Hypothalamus (tissue), 51 donors: ENCODE data around the gene JAK3.
A peak's percentile ranks its signal among the peaks of the same experiment; 100 is the strongest.

Experiments
- DNase-seq, 51 donors: peaks; one replicate each; lab custom pipeline; 2025; lab: John Stamatoyannopoulos, UW

JAK3 gene

DNA sequence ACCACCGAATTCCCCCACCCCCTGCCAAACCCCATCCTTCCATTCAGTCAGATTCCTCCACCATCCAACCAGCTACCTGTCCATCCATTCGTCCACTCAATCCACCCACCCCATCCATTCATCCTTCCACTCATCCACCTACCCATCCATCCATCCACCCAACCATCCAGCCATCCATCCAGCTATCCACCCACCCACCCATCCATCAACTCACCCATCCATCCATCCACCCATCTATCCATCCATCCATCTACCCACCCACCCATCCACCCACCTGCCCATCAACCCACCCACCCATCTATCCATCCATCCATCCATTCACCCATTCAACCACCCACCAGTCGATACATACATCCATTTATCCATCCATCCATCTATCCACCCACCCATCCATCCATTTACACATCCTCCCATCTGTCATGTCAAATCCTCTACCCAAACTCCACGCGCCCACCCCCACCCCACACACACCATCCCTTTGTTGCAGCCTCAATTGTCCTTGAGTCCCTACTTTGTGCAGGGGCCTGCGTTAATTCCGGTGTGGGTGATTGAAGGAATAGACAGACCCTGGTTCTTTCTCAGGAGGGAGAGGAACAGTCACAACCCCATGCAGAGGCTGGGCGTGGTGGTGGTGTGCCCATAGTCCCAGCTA, 18.7 kb upstream of the JAK3 start:
- DNase-seq, result no peak

DNA sequence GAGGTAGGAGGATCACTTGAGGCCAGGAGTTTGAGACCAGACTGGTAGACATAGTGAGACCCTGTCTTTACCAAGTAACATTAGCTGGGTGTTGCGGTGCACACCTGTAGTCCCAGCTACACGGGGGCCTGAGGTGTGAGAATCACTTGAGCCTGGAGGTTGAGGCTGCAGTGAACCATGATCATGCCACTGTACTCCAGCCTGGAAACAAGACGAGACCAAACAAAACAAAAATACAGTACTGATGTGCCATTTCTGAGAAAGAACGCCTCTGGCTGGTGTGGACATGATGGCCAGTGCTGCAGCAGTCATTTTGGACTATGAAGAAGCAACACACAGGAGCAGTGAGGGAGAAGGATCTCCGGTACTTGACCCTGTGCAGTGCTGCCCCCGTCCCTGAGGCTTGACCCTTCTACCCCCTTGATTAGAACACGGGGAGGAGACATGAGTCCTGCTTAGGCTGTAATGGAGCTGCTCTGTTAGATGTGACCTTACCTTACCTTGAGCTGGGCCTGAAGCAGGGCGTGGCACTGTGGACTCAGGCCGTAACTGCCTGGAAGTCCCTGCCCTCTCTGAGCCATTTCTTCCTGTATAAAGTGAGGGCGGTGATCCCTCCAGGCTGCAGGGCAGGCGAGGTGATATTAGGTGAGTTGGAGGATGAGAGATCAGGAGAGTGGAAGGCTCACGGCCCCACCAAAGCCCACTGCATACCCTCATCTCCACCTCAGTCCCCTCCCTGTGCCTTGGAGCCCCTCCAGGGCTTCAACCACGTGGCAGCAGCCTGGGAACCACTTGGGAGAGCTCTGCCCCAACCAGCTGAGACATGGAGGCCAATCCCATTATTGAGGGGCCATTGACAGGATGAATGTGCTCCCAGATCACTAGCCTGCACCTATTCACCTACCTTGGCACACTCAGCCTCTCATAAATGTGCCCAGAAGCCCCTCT, 17.9 kb upstream of the JAK3 start:
- DNase-seq, result no peak

DNA sequence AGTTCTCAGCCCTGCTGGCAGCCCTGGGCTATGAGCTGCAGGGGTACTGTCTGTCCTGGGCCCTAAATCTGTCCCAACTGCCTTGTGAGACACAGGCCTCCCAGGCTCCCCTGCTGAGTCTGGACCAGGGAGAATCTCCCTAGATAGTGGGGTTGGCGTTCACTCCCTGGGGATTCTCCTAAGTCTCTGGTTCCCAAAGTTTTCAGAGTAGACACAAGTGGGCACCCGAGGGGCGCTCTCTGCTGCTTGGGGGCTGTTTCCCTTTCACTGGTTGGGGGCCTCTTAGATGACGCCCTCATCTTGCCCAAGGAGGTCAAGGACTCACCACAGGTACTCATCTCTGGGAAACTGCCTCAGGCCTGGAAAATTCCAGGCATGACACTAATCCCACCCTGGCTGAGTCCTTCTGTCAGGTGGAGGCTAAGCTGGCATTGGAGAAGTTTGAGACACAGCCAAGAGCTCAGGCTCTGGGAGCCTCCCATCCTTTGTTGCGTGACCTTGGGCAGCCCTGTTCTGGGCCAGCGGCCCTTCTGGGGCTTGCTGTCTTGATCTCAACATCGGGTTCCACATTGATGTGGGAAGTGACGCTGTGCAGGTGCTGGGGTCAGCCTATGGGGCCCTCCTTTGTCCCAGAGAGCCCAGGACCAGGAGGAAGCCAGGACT, 15.9 kb upstream of the JAK3 start:
- DNase-seq, result no peak

DNA sequence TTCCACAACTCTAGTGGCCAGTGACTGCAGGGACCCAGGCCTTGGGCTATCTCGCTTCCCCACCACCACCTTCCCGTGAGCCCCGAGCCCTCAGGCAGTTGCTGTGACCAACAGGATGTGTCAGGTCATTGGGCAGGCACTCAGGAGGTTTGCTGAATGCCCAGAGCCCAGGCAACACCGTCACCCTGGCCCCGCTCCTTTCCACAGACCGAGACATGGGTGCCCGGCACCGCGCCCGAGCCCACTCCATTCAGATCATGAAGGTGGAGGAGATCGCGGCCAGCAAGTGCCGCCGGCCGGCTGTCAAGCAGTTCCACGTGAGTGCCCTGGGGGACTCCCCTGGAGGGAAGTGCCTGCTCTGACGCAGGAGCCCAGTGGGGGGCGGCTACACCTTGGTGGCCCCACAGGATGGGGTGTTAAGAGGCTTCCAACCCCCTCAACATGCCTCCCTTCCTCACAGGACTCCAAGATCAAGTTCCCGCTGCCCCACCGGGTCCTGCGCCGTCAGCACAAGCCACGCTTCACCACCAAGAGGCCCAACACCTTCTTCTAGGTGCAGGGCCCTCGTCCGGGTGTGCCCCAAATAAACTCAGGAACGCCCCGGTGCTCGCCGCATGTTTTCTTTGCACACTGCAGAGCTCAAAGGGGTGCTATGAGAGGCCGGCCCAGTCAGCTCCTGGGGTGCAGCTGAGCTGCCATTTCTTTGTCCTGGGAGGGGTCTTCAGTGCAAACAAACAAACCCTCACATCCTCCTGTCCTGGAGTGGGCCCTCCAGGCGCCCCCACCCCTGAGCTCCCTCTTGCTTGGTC, 15.1 kb upstream of the JAK3 start:
- no peak for DNase-seq

DNA sequence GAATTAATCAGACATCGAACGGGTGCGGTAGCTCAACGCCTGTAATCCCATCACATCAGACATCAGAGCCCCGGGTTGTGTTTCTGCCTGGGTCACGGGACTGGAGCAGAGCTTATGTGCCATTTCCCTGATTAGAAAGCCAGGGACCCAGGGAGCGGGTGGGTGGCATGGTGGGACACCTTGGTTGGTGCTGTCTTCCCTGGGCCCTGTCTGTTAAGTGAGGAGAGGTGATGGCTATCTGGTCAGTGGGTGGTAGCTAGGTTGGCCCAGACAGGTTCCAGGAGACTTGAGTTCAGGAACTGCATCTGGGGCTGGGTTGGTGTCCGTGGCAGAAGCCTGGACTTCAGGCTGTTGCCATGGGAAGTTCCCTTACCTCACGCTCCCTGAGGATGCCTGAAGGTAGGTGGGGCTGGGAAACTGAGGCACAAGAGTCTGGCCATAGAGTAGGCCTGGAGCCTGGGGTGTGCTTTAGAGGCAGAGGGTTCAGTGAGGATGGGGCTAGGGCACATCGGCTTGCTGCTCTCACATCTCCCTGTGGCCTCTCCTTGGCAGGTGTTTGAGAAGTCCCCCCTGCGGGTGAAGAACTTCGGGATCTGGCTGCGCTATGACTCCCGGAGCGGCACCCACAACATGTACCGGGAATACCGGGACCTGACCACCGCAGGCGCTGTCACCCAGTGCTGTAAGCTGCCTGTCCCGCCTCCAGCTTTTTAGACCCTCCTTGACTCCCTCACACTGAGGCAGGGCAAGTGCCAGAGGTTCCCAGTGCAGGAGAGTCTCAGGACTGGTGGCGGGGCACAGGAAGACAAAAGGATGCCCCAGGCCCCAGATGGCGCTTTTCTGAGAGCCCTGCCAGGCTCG, 14.0 kb upstream of the JAK3 start:
- no peak for DNase-seq

DNA sequence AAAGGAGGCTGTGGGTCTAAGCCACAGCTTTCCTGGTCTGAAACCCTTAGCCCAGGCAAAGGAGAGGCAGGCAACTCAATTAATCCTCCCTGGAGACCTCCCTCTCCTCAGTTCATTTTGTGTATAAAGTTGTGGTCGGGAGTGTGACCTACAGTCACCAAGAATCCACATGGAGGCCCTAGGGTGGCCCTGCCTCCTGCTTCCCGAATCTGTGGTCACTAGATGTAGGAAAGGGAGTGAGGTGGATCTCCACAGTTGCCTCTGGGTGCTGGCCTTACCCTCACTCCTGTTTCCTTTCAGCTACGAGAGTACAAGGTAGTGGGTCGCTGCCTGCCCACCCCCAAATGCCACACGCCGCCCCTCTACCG, 13.2 kb upstream of the JAK3 start:
- DNase-seq, result no peak

DNA sequence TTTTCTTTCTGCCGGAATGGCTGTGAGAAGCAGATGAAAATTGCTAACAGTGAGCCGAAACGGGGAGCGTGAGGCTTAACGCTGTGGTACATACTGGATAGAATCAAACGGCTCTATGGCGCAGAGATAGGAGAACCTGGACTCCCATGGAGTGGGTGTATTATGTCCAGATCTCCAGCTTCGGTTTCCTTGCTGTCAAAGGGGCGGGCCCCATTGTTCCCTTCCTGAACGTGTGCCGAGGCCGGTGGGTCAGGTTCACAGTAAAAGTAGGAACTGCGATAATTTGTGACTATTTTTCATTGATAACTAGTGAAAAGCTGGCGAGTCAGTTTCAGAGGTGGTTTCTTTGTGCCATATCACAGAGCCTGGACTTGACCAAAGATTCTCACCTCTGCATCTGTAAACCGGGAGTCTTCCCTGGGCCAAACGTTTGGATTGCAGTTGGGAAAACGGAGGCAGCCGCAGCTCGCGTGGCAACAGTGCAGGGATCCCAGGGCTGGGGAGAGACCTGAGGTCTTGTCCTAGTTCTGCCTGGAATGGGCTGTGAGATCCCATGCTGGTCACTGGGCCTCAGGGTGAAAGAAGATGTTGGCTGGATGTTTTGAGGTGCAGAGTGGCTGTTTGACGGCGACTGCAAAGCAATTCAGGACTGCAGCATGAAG, 12.7 kb upstream of the JAK3 start:
- peak in 2 of 51 donors; percentile 4 to 29 for DNase-seq

DNA sequence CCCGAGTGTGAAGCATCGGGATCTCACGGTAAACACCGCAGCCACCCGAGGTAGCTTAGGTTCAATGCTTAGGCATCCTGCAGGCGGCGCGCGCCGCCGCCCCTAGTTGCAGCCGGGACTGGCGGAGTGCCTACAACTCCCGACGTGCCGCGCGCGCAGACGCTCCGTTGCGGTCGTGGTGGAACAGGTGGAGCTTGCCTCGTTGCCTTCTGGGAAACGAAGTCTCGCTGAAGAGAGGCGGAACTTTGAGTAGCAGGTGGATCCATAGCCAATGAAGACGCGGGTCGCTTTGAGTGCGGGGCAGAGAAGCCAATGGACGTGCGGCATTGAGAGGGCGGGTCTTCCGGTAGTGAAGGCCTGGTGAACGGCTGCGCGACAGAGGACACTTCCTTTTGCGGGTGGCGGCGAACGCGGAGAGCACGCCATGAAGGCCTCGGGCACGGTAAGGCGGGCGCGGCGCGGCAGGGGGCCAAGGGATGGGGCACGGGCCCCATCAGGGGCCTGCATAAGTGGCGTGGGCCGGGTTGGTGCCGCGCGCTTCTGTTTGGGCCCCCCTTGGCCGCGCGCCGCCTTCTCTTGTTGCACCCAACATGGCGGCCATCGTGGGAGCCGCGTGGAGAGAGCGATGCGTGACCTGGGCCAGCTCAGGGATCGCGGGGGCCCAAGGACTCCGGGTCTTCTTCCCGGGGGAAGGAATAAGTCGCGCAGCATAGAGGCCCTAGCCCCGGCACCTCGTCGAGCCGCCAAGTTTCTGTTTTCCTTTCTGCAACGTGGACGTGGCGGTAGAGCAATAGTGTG, 11.9 kb upstream of the JAK3 start, which contains the start of gene RPL18A:
RPL18A (plus strand) TSS at position 378 of the 798 bp plus-strand sequence; CDS start at position 425, 47 bp downstream.
- peak; percentile 74 to 100 (median 99) for DNase-seq

DNA sequence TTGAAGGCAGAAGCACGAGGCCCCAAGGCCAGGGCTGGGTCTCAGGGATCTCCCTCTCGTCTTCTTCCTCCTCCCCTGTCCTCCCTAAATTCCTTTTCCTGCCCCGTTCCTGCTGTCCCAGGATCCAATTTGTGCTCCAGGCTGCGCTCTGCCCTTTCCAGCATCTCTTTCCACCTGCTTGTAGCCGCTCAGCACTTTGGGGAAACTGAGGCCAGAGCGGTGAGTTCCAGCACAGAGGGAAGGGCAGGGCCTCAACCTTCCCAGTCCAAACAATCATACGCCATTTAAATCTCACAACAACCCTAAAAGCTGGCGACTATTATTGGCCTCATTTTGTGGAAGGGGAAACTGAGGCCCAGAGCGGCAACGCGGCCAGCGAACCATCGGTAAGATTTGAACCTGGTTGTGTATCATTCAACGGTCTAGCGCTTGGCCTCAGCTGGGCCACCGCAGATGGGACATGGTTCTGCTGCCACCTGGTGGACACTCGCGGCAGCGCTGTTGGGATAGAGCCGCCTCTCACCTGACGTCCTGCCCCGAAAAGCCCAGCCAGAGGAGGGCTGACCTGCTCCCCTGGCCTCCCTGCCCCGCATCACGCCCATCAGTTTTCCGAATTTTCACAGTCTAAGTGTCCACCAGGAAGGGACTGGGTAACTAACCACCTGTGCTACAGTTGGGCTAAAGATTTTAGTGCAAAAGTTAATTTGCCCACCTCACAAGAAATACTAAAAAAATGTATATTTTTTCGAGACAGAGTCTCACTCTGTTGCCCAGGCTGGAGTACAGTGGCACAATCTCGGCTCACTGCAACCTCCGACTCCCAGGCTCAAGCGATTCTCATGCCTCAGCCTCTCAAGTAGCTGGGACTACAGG, 7.7 kb upstream of the JAK3 start:
- peak in 50 of 51 donors; percentile 6 to 88 (median 62) for DNase-seq

DNA sequence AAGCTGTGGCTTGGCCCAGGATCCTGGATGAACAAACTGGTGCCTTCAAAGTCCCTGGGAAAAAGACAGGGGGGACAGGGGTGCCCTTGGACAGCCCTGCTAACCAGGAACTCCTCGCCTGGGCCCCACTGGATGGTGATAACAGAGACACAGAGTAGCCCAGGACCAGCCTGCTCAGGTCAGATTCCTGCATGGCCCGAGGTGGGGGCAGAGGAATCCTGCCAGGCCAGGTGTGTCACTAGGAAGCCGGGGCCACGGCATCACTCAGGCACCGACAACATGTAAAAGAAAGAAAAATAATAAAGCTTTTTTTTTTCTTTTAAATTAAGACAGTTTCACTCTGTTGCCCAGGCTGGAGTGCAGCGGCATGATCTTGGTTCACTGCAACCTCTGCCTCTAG, 6.3 kb upstream of the JAK3 start:
- DNase-seq, result no peak

DNA sequence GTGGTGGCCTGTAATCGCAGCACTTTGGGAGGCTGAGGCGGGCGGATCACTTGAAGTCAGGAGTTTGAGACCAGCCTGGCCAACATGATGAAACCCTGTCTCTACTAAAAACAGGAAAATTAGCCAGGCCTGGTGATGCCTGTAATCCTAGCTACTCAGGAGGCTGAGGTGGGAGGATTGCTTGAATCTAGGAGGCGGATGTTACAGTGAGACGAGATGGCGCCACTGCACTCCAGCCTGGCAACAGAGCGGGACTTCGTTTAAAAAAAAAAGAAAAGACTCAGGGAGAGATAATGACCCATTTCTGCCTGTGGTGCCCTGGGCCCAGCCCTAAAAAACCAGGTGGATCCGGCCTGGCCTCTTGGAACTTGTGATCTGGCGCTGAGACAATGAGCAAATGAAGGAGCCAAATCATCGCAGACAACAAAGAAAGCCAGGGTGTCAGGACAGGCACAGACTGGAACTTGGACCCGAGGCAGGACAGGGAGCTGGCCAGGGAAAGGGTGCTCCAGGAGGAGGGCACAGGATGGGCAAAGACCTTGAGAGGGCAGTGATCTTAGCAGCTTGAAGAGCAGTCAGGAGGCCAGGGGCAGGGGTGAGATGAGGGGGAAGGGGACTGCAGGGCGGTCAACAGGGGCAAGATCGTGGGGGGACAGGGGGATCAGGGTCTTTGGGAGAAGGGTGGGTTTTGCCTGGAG, 962 bp upstream of the JAK3 start:
- DNase-seq, result no peak

DNA sequence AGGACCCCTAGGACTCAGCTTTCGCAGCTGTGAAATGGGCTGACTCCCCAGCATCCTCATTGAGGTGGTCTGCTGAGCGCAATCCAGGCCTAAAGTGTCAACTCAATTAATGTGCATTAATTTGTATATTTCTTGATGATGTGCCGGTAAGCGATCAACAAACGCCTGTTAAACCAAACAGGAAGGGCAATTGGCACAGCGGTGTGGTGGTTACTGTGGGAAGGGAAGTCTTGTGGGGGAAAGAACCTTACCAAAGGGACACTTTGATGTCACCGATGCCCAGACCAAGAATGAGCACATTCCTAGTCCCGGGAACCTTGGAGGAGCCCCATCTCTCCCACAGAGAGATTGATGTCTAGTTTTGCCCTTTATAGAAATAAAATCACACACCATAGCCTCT, 1.6 kb downstream of the JAK3 start:
- no peak for DNase-seq

DNA sequence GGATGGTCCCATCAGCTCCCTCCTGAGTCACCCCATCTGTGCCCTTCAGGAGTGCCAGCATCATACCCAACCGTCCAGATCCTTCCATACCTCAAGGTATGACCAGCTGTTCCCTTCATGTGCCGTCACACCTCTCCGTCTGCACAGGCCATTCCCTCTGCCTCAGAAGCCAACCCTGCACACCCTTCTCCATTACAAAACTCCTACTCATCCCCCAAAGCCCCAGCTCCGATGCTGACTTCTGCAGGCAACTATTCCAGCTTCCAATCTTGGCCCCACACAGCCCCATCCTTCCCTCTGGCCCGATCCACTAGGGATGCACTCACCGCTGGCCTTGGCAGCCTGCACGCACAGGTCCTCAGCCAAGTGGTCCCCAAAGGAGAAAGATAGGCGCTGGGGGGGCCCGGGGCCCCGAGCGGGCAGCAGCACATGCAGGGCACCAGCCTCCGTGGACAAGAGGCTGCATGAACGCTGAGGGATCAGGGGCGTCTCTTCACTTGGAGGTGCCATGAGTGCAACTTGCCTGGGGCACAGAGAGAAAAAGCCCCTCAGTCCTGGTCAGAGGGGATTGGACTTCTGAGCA, 3.8 kb downstream of the JAK3 start:
- no peak for DNase-seq

DNA sequence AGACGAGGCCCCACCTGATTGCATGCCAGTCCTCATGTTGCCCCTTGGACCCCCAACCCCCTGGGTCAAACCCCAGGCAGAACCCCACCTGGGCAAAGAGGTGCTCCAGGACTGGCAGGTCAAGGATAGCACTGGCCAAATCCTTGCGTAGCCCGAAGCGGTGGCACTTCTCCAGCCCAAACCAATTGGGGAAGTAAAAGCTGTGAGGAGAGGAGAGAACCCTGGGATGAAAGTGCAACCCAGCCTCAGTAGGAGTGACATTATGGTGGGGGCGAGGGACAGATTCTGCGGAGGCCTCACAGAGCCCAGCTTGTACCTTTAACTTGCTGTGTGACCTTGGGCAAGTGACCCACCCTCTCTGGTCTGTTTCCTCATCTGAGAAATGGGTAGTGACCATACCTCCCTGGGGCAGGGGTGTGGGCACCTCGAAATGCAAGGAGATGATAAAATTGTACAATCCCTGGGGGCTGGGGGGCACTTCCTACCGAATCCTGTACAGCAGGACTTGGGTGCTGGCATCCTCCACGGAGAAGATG, 4.4 kb downstream of the JAK3 start:
- no peak for DNase-seq

DNA sequence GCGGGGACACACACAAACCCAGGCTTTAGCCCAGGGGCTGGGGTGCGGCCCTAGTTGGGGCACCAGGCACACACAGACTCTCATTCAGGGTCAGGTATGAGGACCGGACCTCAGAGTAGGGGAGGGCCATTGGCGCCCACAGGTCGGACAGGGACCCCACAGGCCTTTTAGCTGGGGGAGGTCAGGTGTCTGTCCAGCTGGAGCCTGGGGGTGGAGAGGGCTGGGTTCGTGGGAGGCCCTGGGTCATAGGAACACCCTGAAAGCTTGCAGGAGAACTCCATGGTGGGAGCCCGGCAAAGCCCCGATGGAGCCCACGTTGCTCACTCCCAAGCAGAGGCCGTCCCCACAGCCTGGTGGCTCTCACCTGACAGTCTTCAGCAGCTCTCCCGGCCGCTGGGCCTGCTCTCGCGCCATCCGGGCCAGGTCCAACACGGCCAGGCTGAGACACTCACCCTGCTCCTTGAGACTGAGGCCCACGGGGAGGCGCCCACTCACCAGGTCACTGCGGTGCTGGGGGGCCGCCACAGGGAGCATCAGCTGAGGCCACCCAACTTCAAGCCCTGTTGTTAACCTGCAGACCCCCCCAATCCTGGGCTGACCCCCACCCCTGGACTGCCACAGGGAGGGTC, 5.0 kb downstream of the JAK3 start:
- no peak for DNase-seq
